ENCODE data around the gene SLC6A11.

SLC6A11 gene

DNA sequence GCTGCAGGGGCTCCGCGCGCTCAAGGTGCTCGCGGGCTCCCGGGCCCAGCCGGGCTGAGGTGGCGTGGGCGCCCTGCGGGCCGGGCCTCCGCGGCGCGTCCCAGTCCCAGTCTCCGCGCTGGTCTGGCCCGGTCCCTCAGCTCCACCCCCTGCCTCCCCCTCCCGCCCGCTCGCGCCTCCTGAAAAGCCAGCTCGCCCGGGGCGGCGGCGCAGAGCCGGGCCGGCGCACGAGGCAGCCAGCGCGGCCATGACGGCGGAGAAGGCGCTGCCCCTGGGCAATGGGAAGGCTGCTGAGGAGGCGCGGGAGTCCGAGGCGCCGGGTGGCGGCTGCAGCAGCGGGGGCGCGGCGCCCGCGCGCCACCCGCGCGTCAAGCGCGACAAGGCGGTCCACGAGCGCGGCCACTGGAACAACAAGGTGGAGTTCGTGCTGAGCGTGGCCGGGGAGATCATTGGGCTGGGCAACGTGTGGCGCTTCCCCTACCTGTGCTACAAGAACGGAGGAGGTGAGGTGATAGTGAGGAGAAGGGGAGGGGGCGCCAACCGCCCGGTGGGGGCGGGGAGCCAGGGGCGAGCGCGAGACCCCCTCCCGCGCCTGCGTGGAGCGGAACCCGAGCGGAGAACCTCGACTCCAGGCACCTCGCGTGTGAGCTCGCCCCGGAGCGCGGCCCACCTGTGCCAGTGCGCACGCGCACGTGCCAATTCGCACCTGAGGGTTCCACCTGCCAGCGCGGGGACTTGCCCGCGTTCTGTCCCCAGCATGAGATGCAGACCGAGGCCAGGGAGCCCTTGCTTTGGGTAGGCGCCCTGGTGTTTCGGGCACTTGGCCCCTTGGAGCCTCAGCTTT lies at the start of gene SLC6A11:
Gene SLC6A11, plus strand, starts transcription at position 210 of the 844 bp plus-strand sequence. Its CDS starts 38 bp downstream, at position 248.
- H3K4me1 ChIP-seq (ENCODE audit: control insufficient read depth, insufficient read depth, low read length), result peaks cover 2% of the 10 kb centered on the region
- no peak within 1 kb of the TSS for H3K27ac ChIP-seq (ENCODE audit: low read length)
- H3K27me3 ChIP-seq (ENCODE audit: control insufficient read depth in 1 of 2, insufficient read depth in 2 of 2, low read length in 2 of 2), result peaks cover 18 to 26% of the 10 kb centered on the region in 2 donors
- H3K36me3 ChIP-seq (ENCODE audit: control insufficient read depth in 2 of 2, insufficient read depth in 2 of 2, low read length in 2 of 2), result no peaks in the 10 kb centered on the region
- no peaks in the 10 kb centered on the region for H3K9me3 ChIP-seq (ENCODE audit: control insufficient read depth in 2 of 2, low read length in 2 of 2)
- peak within 1 kb of the TSS; percentile 19 to 40 for H3K4me3 ChIP-seq (ENCODE audit: low read length in 2 of 2)
- H3K9ac ChIP-seq (ENCODE audit: low read length in 2 of 2), result no peak within 1 kb of the TSS

DNA sequence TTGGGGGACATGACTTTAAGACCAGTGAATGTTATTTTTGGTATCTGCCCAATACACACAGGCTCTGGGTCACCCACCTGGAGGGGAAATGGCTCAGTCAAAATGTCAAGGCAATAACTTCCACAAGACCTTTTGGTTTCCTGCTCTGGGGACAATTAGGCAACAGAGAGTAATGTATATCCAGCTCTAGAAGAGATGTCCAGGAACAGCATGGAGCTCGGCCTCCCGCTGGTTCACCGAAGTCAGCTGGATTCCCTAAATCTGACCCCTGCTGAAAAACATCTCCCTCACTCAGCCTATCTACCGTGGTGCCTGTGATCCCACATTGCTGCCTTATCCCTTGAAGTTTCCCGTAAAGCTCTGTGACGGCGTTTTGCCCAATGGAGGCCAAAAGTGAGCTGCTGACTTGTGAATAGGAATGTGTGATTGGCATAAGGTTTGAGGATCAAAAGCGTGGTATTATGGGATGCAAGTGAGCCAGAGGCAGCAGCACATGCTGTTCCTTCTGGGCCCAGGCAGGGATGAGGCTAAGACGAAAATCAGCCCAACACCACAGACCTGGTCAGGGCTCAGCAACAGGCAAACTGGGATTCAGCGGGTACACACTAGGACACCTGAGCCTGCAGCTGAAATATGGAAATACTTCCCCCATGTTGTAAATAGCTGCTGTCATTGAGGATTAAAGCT lies 47.2 kb upstream of the SLC6A11 start:
- H3K4me1 ChIP-seq (ENCODE audit: control insufficient read depth, insufficient read depth, low read length), result no peaks in the 10 kb centered on the region
- no peaks in the 10 kb centered on the region for H3K36me3 ChIP-seq (ENCODE audit: control insufficient read depth in 2 of 2, insufficient read depth in 2 of 2, low read length in 2 of 2)
- H3K27me3 ChIP-seq (ENCODE audit: control insufficient read depth in 1 of 2, insufficient read depth in 2 of 2, low read length in 2 of 2), result peaks cover 14% of the 10 kb centered on the region in 2 donors
- H3K27ac ChIP-seq (ENCODE audit: low read length), result no peak overlapping the region
- H3K9me3 ChIP-seq (ENCODE audit: control insufficient read depth in 2 of 2, low read length in 2 of 2), result peaks cover under 1 to 7% of the 10 kb centered on the region in 2 donors
- no peak overlapping the region for H3K9ac ChIP-seq (ENCODE audit: low read length in 2 of 2)
- H3K4me3 ChIP-seq (ENCODE audit: low read length in 2 of 2), result no peak overlapping the region

DNA sequence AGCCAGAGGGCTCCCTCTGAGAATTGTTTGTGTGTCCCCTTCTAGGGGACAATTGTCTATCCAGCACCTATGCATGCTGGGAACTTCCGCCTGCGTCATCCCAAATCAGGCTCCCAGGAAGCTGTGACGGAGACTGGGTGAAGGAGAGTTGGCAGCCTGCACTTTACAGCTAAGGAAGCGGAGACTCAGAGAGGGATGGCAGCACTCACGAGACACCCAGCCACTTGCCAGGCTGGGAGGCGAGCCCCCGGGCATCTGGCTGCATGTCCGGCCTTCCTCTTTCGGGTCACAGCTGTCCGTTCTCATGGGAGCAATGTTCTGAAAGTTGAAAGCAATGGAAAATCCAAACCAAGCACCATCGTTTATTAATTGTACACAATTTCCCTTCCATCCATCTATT lies 45.5 kb upstream of the SLC6A11 start:
- Histone ChIP-seq H3K27me3 (ENCODE audit: control insufficient read depth in 1 of 2, insufficient read depth in 2 of 2, low read length in 2 of 2) (peaks cover 7 to 13% of the 10 kb centered on the region in 2 donors), H3K27ac (ENCODE audit: low read length) (no peak overlapping the region), H3K9ac (ENCODE audit: low read length in 2 of 2) (no peak overlapping the region), H3K36me3 (ENCODE audit: control insufficient read depth in 2 of 2, insufficient read depth in 2 of 2, low read length in 2 of 2) (no peaks in the 10 kb centered on the region), H3K4me1 (ENCODE audit: control insufficient read depth, insufficient read depth, low read length) (no peaks in the 10 kb centered on the region), H3K9me3 (ENCODE audit: control insufficient read depth in 2 of 2, low read length in 2 of 2) (peaks cover 2 to 7% of the 10 kb centered on the region in 2 donors), H3K4me3 (ENCODE audit: low read length in 2 of 2) (no peak overlapping the region)

DNA sequence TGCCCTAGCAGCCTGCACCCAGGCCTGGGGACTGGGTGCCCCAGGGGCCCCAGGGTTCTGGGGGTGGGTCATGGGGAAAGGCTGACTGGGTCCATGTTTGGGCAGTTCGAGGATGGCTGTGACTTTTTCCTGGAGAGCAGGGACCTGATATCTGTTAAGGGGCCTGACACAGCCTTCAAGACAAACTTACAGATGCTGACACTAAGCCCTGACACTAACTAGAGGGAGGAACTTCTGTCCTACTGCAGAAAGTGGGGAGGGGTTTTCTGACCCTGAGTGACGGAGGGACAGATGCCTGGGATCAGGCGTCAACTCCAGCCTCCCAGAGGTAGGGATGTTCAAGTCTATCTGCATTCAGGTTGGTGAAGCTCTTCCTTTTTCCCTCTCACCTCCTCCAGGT lies 45.0 kb upstream of the SLC6A11 start:
- peaks cover 2 to 7% of the 10 kb centered on the region in 2 donors for H3K9me3 ChIP-seq (ENCODE audit: control insufficient read depth in 2 of 2, low read length in 2 of 2)
- H3K9ac ChIP-seq (ENCODE audit: low read length in 2 of 2), result no peak overlapping the region
- H3K4me1 ChIP-seq (ENCODE audit: control insufficient read depth, insufficient read depth, low read length), result no peaks in the 10 kb centered on the region
- no peaks in the 10 kb centered on the region for H3K36me3 ChIP-seq (ENCODE audit: control insufficient read depth in 2 of 2, insufficient read depth in 2 of 2, low read length in 2 of 2)
- H3K4me3 ChIP-seq (ENCODE audit: low read length in 2 of 2), result no peak overlapping the region
- H3K27me3 ChIP-seq (ENCODE audit: control insufficient read depth in 1 of 2, insufficient read depth in 2 of 2, low read length in 2 of 2), result peaks cover 7 to 11% of the 10 kb centered on the region in 2 donors
- H3K27ac ChIP-seq (ENCODE audit: low read length), result no peak overlapping the region

DNA sequence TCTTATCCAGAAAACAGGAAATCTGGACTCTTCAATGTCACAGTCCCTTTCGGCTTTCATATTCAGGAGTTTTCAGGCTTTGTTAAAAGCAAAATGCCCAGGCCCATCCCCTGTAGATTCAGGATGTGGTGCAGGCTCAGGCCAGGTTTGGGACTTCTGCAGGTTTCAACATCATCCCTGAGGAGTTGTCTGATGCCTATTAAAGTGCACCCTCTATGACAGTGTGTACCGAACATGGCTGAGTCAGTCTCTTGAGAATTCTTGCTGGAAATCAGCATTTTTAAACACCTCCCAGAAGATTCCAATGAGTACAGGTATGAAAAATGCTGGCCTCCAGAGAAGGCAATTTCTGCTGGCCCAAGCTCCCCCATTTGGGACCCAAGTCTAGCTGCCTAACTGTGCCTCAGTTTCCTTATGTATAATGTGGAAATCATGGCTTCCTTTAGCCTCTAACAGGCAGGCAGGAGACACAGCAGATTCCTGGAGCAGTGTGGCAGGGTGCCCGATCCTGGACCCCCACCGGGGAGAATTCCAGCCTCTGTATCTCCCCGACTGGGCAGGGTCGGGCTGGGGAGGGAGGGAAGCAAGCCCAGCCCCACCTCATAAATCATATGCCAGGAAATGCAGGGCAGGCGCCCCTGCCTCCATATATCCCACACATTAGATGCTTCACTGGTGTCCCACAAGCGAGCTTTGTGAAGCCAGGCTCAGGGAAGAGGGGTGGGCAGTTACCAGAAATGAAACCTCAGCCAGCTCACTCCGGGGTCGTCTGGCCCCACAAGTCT lies 44.4 kb upstream of the SLC6A11 start:
- Histone ChIP-seq H3K27me3 (ENCODE audit: control insufficient read depth in 1 of 2, insufficient read depth in 2 of 2, low read length in 2 of 2) (peaks cover 7 to 9% of the 10 kb centered on the region in 2 donors), H3K36me3 (ENCODE audit: control insufficient read depth in 2 of 2, insufficient read depth in 2 of 2, low read length in 2 of 2) (no peaks in the 10 kb centered on the region), H3K4me3 (ENCODE audit: low read length in 2 of 2) (no peak overlapping the region), H3K27ac (ENCODE audit: low read length) (no peak overlapping the region), H3K9me3 (ENCODE audit: control insufficient read depth in 2 of 2, low read length in 2 of 2) (peaks cover 2 to 7% of the 10 kb centered on the region in 2 donors), H3K4me1 (ENCODE audit: control insufficient read depth, insufficient read depth, low read length) (no peaks in the 10 kb centered on the region), H3K9ac (ENCODE audit: low read length in 2 of 2) (no peak overlapping the region)

DNA sequence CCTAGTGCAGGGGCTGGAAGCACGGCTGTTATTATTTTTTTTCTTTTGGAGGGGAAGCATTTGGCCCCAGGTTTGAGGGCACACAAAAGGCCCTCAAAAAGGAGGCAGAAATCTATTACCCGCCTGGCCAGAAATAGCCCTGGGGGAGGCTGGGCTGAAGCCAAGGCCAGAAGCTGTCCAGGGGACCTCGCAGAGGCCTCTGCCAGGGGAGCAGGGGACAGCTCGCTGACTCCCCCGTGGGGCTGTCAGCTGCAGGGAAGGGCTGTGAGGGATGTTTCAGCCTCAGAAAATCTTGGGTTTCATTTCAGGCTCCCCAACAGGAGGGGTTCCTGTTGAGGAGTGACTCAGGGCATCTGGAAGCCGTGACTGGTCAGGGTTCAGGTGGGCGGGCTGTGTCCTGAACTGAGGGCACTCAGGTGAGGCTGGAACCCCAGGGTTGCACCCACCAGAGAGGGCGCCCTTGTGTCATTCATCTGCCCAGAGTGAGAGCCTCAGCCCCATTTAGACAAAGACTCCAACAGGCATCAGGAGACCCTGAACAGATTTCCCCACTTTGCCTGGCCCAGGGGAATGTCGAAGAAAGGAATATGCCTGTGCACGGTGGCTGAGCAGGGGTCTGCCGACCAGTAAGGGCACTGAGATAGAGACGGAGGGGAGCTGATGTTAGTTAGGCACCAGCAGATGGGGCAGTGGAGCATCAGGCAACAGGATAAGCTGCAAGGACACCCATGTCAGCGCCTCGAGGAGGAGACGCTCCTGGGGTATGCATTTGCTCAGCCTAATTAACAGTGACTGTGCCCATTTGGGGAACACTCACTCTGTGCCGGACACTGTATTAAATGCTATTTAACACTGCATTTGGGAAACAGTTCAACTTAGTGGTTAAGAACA lies 43.5 kb upstream of the SLC6A11 start:
- peaks cover 4 to 7% of the 10 kb centered on the region in 2 donors for H3K27me3 ChIP-seq (ENCODE audit: control insufficient read depth in 1 of 2, insufficient read depth in 2 of 2, low read length in 2 of 2)
- no peak overlapping the region for H3K4me3 ChIP-seq (ENCODE audit: low read length in 2 of 2)
- H3K36me3 ChIP-seq (ENCODE audit: control insufficient read depth in 2 of 2, insufficient read depth in 2 of 2, low read length in 2 of 2), result no peaks in the 10 kb centered on the region
- no peaks in the 10 kb centered on the region for H3K4me1 ChIP-seq (ENCODE audit: control insufficient read depth, insufficient read depth, low read length)
- no peak overlapping the region for H3K27ac ChIP-seq (ENCODE audit: low read length)
- no peak overlapping the region for H3K9ac ChIP-seq (ENCODE audit: low read length in 2 of 2)
- H3K9me3 ChIP-seq (ENCODE audit: control insufficient read depth in 2 of 2, low read length in 2 of 2), result peaks cover 2 to 7% of the 10 kb centered on the region in 2 donors

DNA sequence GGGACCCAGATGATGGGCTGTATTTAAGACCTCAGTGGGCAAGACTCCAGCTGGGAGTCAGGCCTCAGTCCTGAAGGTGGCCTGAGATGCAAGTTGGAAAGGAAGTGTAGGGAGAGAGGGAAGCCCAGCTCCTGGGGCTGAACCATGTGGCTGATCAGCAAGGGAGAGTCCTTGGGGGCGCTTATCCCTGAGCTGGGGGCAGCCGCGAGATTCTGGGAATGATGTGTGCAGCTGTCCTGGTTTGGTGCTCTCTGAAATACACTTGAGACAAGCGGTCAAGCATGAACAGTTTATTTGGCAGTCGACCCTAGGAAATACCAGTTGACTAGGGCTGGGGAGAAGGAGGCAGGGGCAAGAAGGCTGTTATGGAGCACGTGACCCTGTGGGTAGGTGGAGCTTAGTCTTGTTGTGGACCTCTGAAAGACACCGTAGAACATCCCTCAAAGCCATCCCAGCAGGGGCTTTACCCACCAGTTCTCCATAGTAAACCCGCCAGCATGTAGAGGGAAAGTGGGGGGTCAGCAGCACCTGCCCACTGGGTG lies 41.8 kb upstream of the SLC6A11 start:
- no peaks in the 10 kb centered on the region for H3K4me1 ChIP-seq (ENCODE audit: control insufficient read depth, insufficient read depth, low read length)
- H3K27ac ChIP-seq (ENCODE audit: low read length), result no peak overlapping the region
- H3K9ac ChIP-seq (ENCODE audit: low read length in 2 of 2), result no peak overlapping the region
- no peak overlapping the region for H3K4me3 ChIP-seq (ENCODE audit: low read length in 2 of 2)
- peaks cover 7 to 11% of the 10 kb centered on the region in 2 donors for H3K27me3 ChIP-seq (ENCODE audit: control insufficient read depth in 1 of 2, insufficient read depth in 2 of 2, low read length in 2 of 2)
- H3K9me3 ChIP-seq (ENCODE audit: control insufficient read depth in 2 of 2, low read length in 2 of 2), result peaks cover 2 to 7% of the 10 kb centered on the region in 2 donors
- H3K36me3 ChIP-seq (ENCODE audit: control insufficient read depth in 2 of 2, insufficient read depth in 2 of 2, low read length in 2 of 2), result no peaks in the 10 kb centered on the region

DNA sequence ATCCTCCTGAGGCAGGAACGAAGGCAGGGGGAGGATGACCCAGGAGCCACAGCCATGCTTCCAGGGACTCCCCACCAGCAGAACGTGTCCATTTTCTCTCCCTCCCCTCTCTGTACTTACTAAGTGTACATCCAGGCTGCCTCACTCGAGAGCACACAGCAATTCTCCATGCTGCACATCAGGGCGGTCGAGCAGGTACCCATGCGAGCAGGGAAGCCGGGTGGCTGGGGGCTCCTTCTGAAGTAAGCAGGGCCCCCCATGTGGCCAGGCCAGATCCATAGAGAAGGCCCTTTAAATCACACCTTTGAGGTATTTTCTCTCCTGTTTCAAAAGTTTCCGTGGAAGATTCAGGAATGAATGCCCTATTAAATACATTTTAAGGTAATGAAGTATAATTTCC lies 41.2 kb upstream of the SLC6A11 start:
- no peaks in the 10 kb centered on the region for H3K4me1 ChIP-seq (ENCODE audit: control insufficient read depth, insufficient read depth, low read length)
- no peaks in the 10 kb centered on the region for H3K36me3 ChIP-seq (ENCODE audit: control insufficient read depth in 2 of 2, insufficient read depth in 2 of 2, low read length in 2 of 2)
- H3K27me3 ChIP-seq (ENCODE audit: control insufficient read depth in 1 of 2, insufficient read depth in 2 of 2, low read length in 2 of 2), result peaks cover 9 to 11% of the 10 kb centered on the region in 2 donors
- peaks cover 2 to 7% of the 10 kb centered on the region in 2 donors for H3K9me3 ChIP-seq (ENCODE audit: control insufficient read depth in 2 of 2, low read length in 2 of 2)
- no peak overlapping the region for H3K4me3 ChIP-seq (ENCODE audit: low read length in 2 of 2)
- H3K9ac ChIP-seq (ENCODE audit: low read length in 2 of 2), result no peak overlapping the region
- H3K27ac ChIP-seq (ENCODE audit: low read length), result no peak overlapping the region

DNA sequence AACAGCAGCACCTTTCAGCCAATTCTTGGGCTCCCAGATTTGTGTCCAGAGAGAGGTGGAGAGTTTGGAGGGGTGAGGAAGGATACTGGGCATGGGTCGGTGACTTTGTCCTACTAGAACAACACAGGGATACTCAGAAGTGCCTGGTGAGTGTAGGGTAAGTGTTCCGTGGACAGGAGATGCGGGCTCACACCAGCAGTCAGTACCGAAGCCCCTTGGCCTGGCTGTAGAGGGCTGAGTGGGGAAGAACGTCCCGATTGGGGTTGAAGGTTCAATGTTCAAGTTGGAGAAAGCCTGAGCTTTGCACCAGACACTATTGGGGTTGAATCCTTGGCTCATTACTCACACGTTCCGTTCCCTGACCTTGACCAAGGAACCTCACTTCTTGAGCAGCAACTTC lies 40.8 kb upstream of the SLC6A11 start:
- H3K4me3 ChIP-seq (ENCODE audit: low read length in 2 of 2), result no peak overlapping the region
- H3K27ac ChIP-seq (ENCODE audit: low read length), result no peak overlapping the region
- no peaks in the 10 kb centered on the region for H3K36me3 ChIP-seq (ENCODE audit: control insufficient read depth in 2 of 2, insufficient read depth in 2 of 2, low read length in 2 of 2)
- H3K27me3 ChIP-seq (ENCODE audit: control insufficient read depth in 1 of 2, insufficient read depth in 2 of 2, low read length in 2 of 2), result peaks cover 9 to 11% of the 10 kb centered on the region in 2 donors
- H3K4me1 ChIP-seq (ENCODE audit: control insufficient read depth, insufficient read depth, low read length), result no peaks in the 10 kb centered on the region
- no peak overlapping the region for H3K9ac ChIP-seq (ENCODE audit: low read length in 2 of 2)
- H3K9me3 ChIP-seq (ENCODE audit: control insufficient read depth in 2 of 2, low read length in 2 of 2), result peaks cover 2 to 4% of the 10 kb centered on the region in 2 donors

Measured in stomach smooth muscle (tissue), 2 donors.